Activated CD8-positive, alpha-beta memory T cell treated with anti-CD3 and anti-CD28 coated beads, Interleukin-2, amount 10 ng/mL, durations not matched to agents 7 days and 5 days (primary cell): ENCODE results near the gene CLSTN2. TPM values are rescaled to one million over a fixed set of nuclear protein-coding genes. Genes with fewer than 3 reads are reported as not detected.

ENCODE experiments used
- ATAC-seq: fragments of 150-1000 bp; cut with Tn5 transposase; one replicate; pipeline ENCODE4 v1.10.0; 2021; ENCODE audit warnings: moderate library complexity
- CTCF ChIA-PET: fragments of 350-600 bp; sonication (Branson Sonifier 250); formaldehyde crosslinking; loops from one replicate; lab custom pipeline; 2021; ENCODE audit warnings: antibody characterized with exemption; lab: Charles Lee
- DNase-seq: peaks from one replicate; pipeline ENCODE4 v3.0.0-alpha.2; 2020
- H3K27ac Mint-ChIP-seq: one replicate; pipeline ENCODE4 v1.8.0; 2021; ENCODE audit warnings: mild to moderate bottlenecking, mixed read lengths
- H3K27me3 Mint-ChIP-seq: one replicate; pipeline ENCODE4 v1.8.0; 2021; ENCODE audit warnings: mixed read lengths
- H3K36me3 Mint-ChIP-seq: one replicate; pipeline ENCODE4 v1.8.0; 2021; ENCODE audit warnings: mild to moderate bottlenecking, mixed read lengths
- H3K4me1 Mint-ChIP-seq: one replicate; pipeline ENCODE4 v1.8.0; 2021; ENCODE audit warnings: mixed read lengths
- H3K4me3 Mint-ChIP-seq: one replicate; pipeline ENCODE4 v1.8.0; 2021; ENCODE audit warnings: mild to moderate bottlenecking, moderate library complexity, mixed read lengths
- H3K9me3 Mint-ChIP-seq: one replicate; pipeline ENCODE4 v1.8.0; 2022; ENCODE audit warnings: low read depth, mixed read lengths
- total RNA-seq, 2 experiments: library from RNA; stranded (reverse); gene quantifications; one replicate each; pipeline ENCODE4 v1.2.3, GENCODE V29; 2021

The CLSTN2 gene
- total RNA-seq, 2 experiments from 2014 or later = 0.07 TPM; not detected in 1

GRCh38 chr3:140453750-140454149 is 518.8 kb downstream of the CLSTN2 start:
- Mint-ChIP-seq H3K9me3 (no peaks in the 10 kb centered on the region), H3K27ac (no peak overlapping the region), H3K4me3 (no peak overlapping the region), H3K27me3 (no peaks in the 10 kb centered on the region), H3K4me1 (no peaks in the 10 kb centered on the region), H3K36me3 (no peaks in the 10 kb centered on the region)
- CTCF ChIA-PET = no interaction called here
- ATAC-seq (no peak), DNase-seq (no peak)

GRCh38 chr3:140455521-140456214 is 520.7 kb downstream of the CLSTN2 start:
- Mint-ChIP-seq H3K9me3 (no peaks in the 10 kb centered on the region), H3K27me3 (no peaks in the 10 kb centered on the region), H3K27ac (no peak overlapping the region), H3K4me1 (no peaks in the 10 kb centered on the region), H3K4me3 (no peak overlapping the region), H3K36me3 (no peaks in the 10 kb centered on the region)
- CTCF ChIA-PET = no interaction called here
- DNase-seq (no peak), ATAC-seq (no peak)

- no peaks in the 10 kb centered on the region for H3K9me3 Mint-ChIP-seq
- H3K27me3 Mint-ChIP-seq = no peaks in the 10 kb centered on the region
- DNase-seq = no peak
- no peaks in the 10 kb centered on the region for H3K4me1 Mint-ChIP-seq
- CTCF ChIA-PET = no interaction called here
- H3K27ac Mint-ChIP-seq = no peak overlapping the region
- H3K36me3 Mint-ChIP-seq = no peaks in the 10 kb centered on the region
- no peak overlapping the region for H3K4me3 Mint-ChIP-seq
- ATAC-seq = no peak
These were observed 522.0 kb downstream of the CLSTN2 start for GRCh38 chr3:140456974-140457373.

GRCh38 chr3:140459462-140459861 is 524.5 kb downstream of the CLSTN2 start:
- no peak overlapping the region for H3K27ac Mint-ChIP-seq
- H3K4me1 Mint-ChIP-seq = no peaks in the 10 kb centered on the region
- no peaks in the 10 kb centered on the region for H3K9me3 Mint-ChIP-seq
- no peaks in the 10 kb centered on the region for H3K36me3 Mint-ChIP-seq
- CTCF ChIA-PET = no interaction called here
- ATAC-seq = no peak
- H3K4me3 Mint-ChIP-seq = no peak overlapping the region
- peaks cover 4% of the 10 kb centered on the region for H3K27me3 Mint-ChIP-seq
- DNase-seq = no peak

GRCh38 chr3:140461250-140461649 is 526.3 kb downstream of the CLSTN2 start:
- Mint-ChIP-seq H3K27me3 (peaks cover 4% of the 10 kb centered on the region), H3K36me3 (no peaks in the 10 kb centered on the region), H3K27ac (no peak overlapping the region), H3K4me1 (no peaks in the 10 kb centered on the region), H3K4me3 (no peak overlapping the region), H3K9me3 (no peaks in the 10 kb centered on the region)
- ATAC-seq (no peak), DNase-seq (no peak)
- CTCF ChIA-PET = no interaction called here

- no peaks in the 10 kb centered on the region for H3K36me3 Mint-ChIP-seq
These were observed 528.4 kb downstream of the CLSTN2 start for GRCh38 chr3:140463355-140463754.

GRCh38 chr3:140465988-140466387 is 531.0 kb downstream of the CLSTN2 start:
- H3K27ac Mint-ChIP-seq = no peak overlapping the region
- no peaks in the 10 kb centered on the region for H3K36me3 Mint-ChIP-seq
- no peak overlapping the region for H3K4me3 Mint-ChIP-seq
- H3K9me3 Mint-ChIP-seq = no peaks in the 10 kb centered on the region
- CTCF ChIA-PET = interaction anchor here (1.1 kb wide), 1 partner anchor 16 kb away, joined by 3 read pairs; no protein-coding TSS in a partner anchor
- H3K4me1 Mint-ChIP-seq = no peaks in the 10 kb centered on the region
- H3K27me3 Mint-ChIP-seq = peaks cover 4% of the 10 kb centered on the region
- ATAC-seq = no peak
- DNase-seq = no peak

More at GRCh38 chr3:140463355-140463754, 528.4 kb downstream of the CLSTN2 start:
- H3K27ac Mint-ChIP-seq = no peak overlapping the region
- H3K9me3 Mint-ChIP-seq = no peaks in the 10 kb centered on the region
- H3K4me3 Mint-ChIP-seq = no peak overlapping the region
- H3K27me3 Mint-ChIP-seq = peaks cover 4% of the 10 kb centered on the region
- CTCF ChIA-PET = no interaction called here
- DNase-seq (no peak), ATAC-seq (no peak)
- no peaks in the 10 kb centered on the region for H3K4me1 Mint-ChIP-seq

- H3K4me3 Mint-ChIP-seq = no peak overlapping the region
- CTCF ChIA-PET = interaction anchor here (1.1 kb wide), 1 partner anchor 17 kb away, joined by 3 read pairs; no protein-coding TSS in a partner anchor
These were observed 531.5 kb downstream of the CLSTN2 start for GRCh38 chr3:140466535-140466934.

GRCh38 chr3:140467104-140467577 is 532.2 kb downstream of the CLSTN2 start:
- CTCF ChIA-PET = interaction anchor here (1.1 kb wide), 1 partner anchor 18 kb away, joined by 3 read pairs; no protein-coding TSS in a partner anchor
- Mint-ChIP-seq H3K4me3 (no peak overlapping the region), H3K27me3 (peaks cover 6% of the 10 kb centered on the region), H3K9me3 (no peaks in the 10 kb centered on the region), H3K36me3 (no peaks in the 10 kb centered on the region), H3K4me1 (no peaks in the 10 kb centered on the region), H3K27ac (no peak overlapping the region)
- no peak for DNase-seq
- ATAC-seq = no peak

More at GRCh38 chr3:140466535-140466934, 531.5 kb downstream of the CLSTN2 start:
- DNase-seq = no peak
- Mint-ChIP-seq H3K4me1 (no peaks in the 10 kb centered on the region), H3K27me3 (peaks cover 4% of the 10 kb centered on the region), H3K9me3 (no peaks in the 10 kb centered on the region), H3K27ac (no peak overlapping the region), H3K36me3 (no peaks in the 10 kb centered on the region)
- ATAC-seq = no peak

GRCh38 chr3:140467796-140468315 is 532.9 kb downstream of the CLSTN2 start:
- no peak for ATAC-seq
- no peak overlapping the region for H3K27ac Mint-ChIP-seq
- CTCF ChIA-PET = no interaction called here

GRCh38 chr3:140468407-140468806 is 533.4 kb downstream of the CLSTN2 start:
- H3K4me3 Mint-ChIP-seq = no peak overlapping the region
- no peaks in the 10 kb centered on the region for H3K36me3 Mint-ChIP-seq
- no peaks in the 10 kb centered on the region for H3K9me3 Mint-ChIP-seq
- H3K27ac Mint-ChIP-seq = no peak overlapping the region
- no peaks in the 10 kb centered on the region for H3K4me1 Mint-ChIP-seq
- DNase-seq (no peak), ATAC-seq (no peak)
- H3K27me3 Mint-ChIP-seq = peaks cover 6% of the 10 kb centered on the region
- CTCF ChIA-PET = no interaction called here

More at GRCh38 chr3:140467796-140468315, 532.9 kb downstream of the CLSTN2 start:
- Mint-ChIP-seq H3K9me3 (no peaks in the 10 kb centered on the region), H3K4me3 (no peak overlapping the region), H3K27me3 (peaks cover 6% of the 10 kb centered on the region), H3K4me1 (no peaks in the 10 kb centered on the region), H3K36me3 (no peaks in the 10 kb centered on the region)
- no peak for DNase-seq

- Mint-ChIP-seq H3K27me3 (peaks cover 3% of the 10 kb centered on the region), H3K36me3 (no peaks in the 10 kb centered on the region), H3K27ac (no peak overlapping the region), H3K4me3 (no peak overlapping the region), H3K9me3 (no peaks in the 10 kb centered on the region), H3K4me1 (no peaks in the 10 kb centered on the region)
- ATAC-seq (no peak), DNase-seq (no peak)
- CTCF ChIA-PET = no interaction called here
These were observed 534.5 kb downstream of the CLSTN2 start for GRCh38 chr3:140469491-140469890.

- Mint-ChIP-seq H3K4me1 (no peaks in the 10 kb centered on the region), H3K27ac (no peak overlapping the region), H3K4me3 (no peak overlapping the region), H3K36me3 (no peaks in the 10 kb centered on the region), H3K27me3 (peaks cover 3% of the 10 kb centered on the region), H3K9me3 (no peaks in the 10 kb centered on the region)
- ATAC-seq = no peak
- CTCF ChIA-PET = no interaction called here
- DNase-seq = no peak
These were observed 535.2 kb downstream of the CLSTN2 start for GRCh38 chr3:140470211-140470610.

GRCh38 chr3:140470962-140471361 is 536.0 kb downstream of the CLSTN2 start:
- Mint-ChIP-seq H3K36me3 (no peaks in the 10 kb centered on the region), H3K4me1 (no peaks in the 10 kb centered on the region), H3K9me3 (no peaks in the 10 kb centered on the region), H3K4me3 (no peak overlapping the region), H3K27ac (no peak overlapping the region), H3K27me3 (peaks cover 3% of the 10 kb centered on the region)
- DNase-seq = no peak
- CTCF ChIA-PET = no interaction called here
- no peak for ATAC-seq
